HEK293 (cell line): Measurements from ENCODE around the gene CACNB4.
"Not testable (repeated sequence)": the region's sequence is repeated elsewhere in the genome, so short reads cannot be mapped to it uniquely, and the experiment has no call there.

Experiments
- CTCF ChIA-PET: fragments of 350-600 bp; formaldehyde crosslinking; extraction: SDS; loops from one replicate; lab custom pipeline; 2021; ENCODE audit warnings: antibody characterized with exemption; lab: Yijun Ruan, JAX
- POLR2A ChIA-PET: fragments of 300-600 bp; formaldehyde crosslinking; extraction: SDS; loops from one replicate; lab custom pipeline; 2020; ENCODE audit warnings: antibody characterized with exemption, inconsistent platforms; lab: Yijun Ruan, JAX
- H3K27ac ChIP-seq: fragments of 200-500 bp; sonication (Bioruptor generic); 2 replicates; pipeline ENCODE4 v1.5.1; 2014; ENCODE audit warnings: low read depth, low read length, control low read depth, inconsistent platforms; ENCODE audit errors: extremely low read depth
- H3K36me3 ChIP-seq, 2 experiments: fragments of 200-500 bp in 1 of 2; sonication (Bioruptor generic) in 1 of 2; 1 replicate in 1 of 2; 2 replicates in 1 of 2; pipeline ENCODE4 v1.5.1; 2014 to 2017; ENCODE audit warnings: inconsistent platforms in 2 of 2, low read length in 2 of 2; ENCODE audit not compliant: control insufficient read depth in 2 of 2, insufficient read depth in 1 of 2
- H3K4me1 ChIP-seq: fragments of 200-500 bp; sonication (Bioruptor generic); 2 replicates; pipeline ENCODE4 v1.5.1; 2014; ENCODE audit warnings: mild to moderate bottlenecking, low read length, inconsistent platforms; ENCODE audit not compliant: control insufficient read depth, insufficient read depth
- H3K4me3 ChIP-seq: 2 replicates; pipeline ENCODE4 v1.5.1; 2011; ENCODE audit warnings: low read depth, mild to moderate bottlenecking, control low read depth, low read length, moderate library complexity
- H3K9me3 ChIP-seq: fragments of 200-500 bp; sonication (Bioruptor generic); 2 replicates; pipeline ENCODE4 v1.5.1; 2014; ENCODE audit warnings: low read depth, low read length, inconsistent platforms; ENCODE audit not compliant: control insufficient read depth, insufficient read depth
- AEBP2 ChIP-seq: fragments of 450-650 bp; formaldehyde crosslinking; IDR thresholded peaks from 2 replicates; pipeline ENCODE4 v1.5.1; 2016; ENCODE audit warnings: missing biosample characterization, missing genetic modification characterization, borderline replicate concordance
- PRDM6 ChIP-seq: fragments of 450-650 bp; formaldehyde crosslinking; IDR thresholded peaks from 2 replicates; pipeline ENCODE4 v1.5.1; 2017; ENCODE audit warnings: missing biosample characterization, missing genetic modification characterization
- SALL2 ChIP-seq: fragments of 450-650 bp; formaldehyde crosslinking; IDR thresholded peaks from 2 replicates; pipeline ENCODE4 v1.5.0; 2017; ENCODE audit warnings: missing biosample characterization, mild to moderate bottlenecking, missing genetic modification characterization, borderline replicate concordance
- SP3 ChIP-seq: fragments of 450-650 bp; formaldehyde crosslinking; IDR thresholded peaks from 2 replicates; pipeline ENCODE4 v1.5.1; 2016; ENCODE audit warnings: missing biosample characterization, missing genetic modification characterization
- TCF7L2 ChIP-seq: IDR thresholded peaks from 2 replicates; pipeline ENCODE4 v1.6.1; 2011; ENCODE audit warnings: low read depth, mild to moderate bottlenecking, inconsistent platforms, low read length, moderate library complexity, borderline replicate concordance
- TSHZ1 ChIP-seq: fragments of 450-650 bp; formaldehyde crosslinking; IDR thresholded peaks from 2 replicates; pipeline ENCODE4 v1.5.1; 2016; ENCODE audit warnings: missing biosample characterization, missing genetic modification characterization, borderline replicate concordance
- ZNF16 ChIP-seq: fragments of 450-650 bp; formaldehyde crosslinking; IDR thresholded peaks from 2 replicates; pipeline ENCODE4 v1.5.1; 2016; ENCODE audit warnings: low read depth, missing biosample characterization, missing genetic modification characterization
- ZNF2 ChIP-seq: fragments of 450-650 bp; formaldehyde crosslinking; IDR thresholded peaks from 2 replicates; pipeline ENCODE4 v1.5.1; 2016; ENCODE audit warnings: missing biosample characterization, missing genetic modification characterization
- ZNF211 ChIP-seq: fragments of 450-650 bp; formaldehyde crosslinking; IDR thresholded peaks from 2 replicates; pipeline ENCODE4 v1.5.1; 2016; ENCODE audit warnings: low read depth, missing biosample characterization, missing genetic modification characterization
- ZNF239 ChIP-seq: fragments of 450-650 bp; formaldehyde crosslinking; IDR thresholded peaks from 2 replicates; pipeline ENCODE4 v1.5.1; 2016; ENCODE audit warnings: missing biosample characterization, missing genetic modification characterization
- ZNF248 ChIP-seq: fragments of 450-650 bp; formaldehyde crosslinking; IDR thresholded peaks from 2 replicates; pipeline ENCODE4 v1.5.1; 2017; ENCODE audit warnings: missing biosample characterization, missing genetic modification characterization
- ZNF274 ChIP-seq, 2 experiments: fragments of 200-500 bp in 1 of 2; fragments of 450-650 bp in 1 of 2; sonication (Bioruptor generic) in 1 of 2; formaldehyde crosslinking in 1 of 2; IDR thresholded peaks; 2 replicates each; pipeline versions ENCODE4 v1.5.1 to v1.6.1; 2014 to 2016; ENCODE audit warnings: borderline replicate concordance in 1 of 2, inconsistent platforms in 1 of 2, low read length in 1 of 2, missing biosample characterization in 1 of 2, missing genetic modification characterization in 1 of 2
- ZNF362 ChIP-seq: fragments of 450-650 bp; formaldehyde crosslinking; IDR thresholded peaks from 2 replicates; pipeline ENCODE4 v1.5.1; 2016; ENCODE audit warnings: missing biosample characterization, missing genetic modification characterization
- ZNF558 ChIP-seq: fragments of 450-650 bp; formaldehyde crosslinking; IDR thresholded peaks from 2 replicates; pipeline ENCODE4 v1.5.1; 2016; ENCODE audit warnings: missing biosample characterization, missing genetic modification characterization
- ZNF629 ChIP-seq: fragments of 450-650 bp; formaldehyde crosslinking; IDR thresholded peaks from 2 replicates; pipeline ENCODE4 v1.5.1; 2017; ENCODE audit warnings: missing biosample characterization, missing genetic modification characterization
- ZNF843 ChIP-seq: fragments of 450-650 bp; formaldehyde crosslinking; IDR thresholded peaks from 2 replicates; pipeline ENCODE4 v1.5.1; 2016; ENCODE audit warnings: missing biosample characterization, missing genetic modification characterization

Gene CACNB4

GRCh38 chr2:151795646-151796240 lies 303.1 kb downstream of the CACNB4 start (continued):
- TF ChIP-seq ZNF274 (IDR thresholded peaks at IDR 0.05; ENCODE audit: low read length) = no peak
- no peak for TF ChIP-seq ZNF274 (tag by site-specific recombination; IDR thresholded peaks at IDR 0.05; ENCODE audit: borderline replicate concordance)
- no peak for TF ChIP-seq ZNF362
- no peak for TF ChIP-seq ZNF558 (tag by site-specific recombination)
- TF ChIP-seq ZNF239 = no peak
- TF ChIP-seq AEBP2 (tag by site-specific recombination) = no peak
- no peak for TF ChIP-seq TCF7L2
- no peak for TF ChIP-seq ZNF843 (tag by site-specific recombination)
- TF ChIP-seq SALL2 = no peak
- no peak for TF ChIP-seq ZNF248 (tag by site-specific recombination)
- TF ChIP-seq PRDM6 (tag by site-specific recombination) = no peak
- TF ChIP-seq TSHZ1 = no peak
- TF ChIP-seq SP3 (tag by site-specific recombination) = no peak
- TF ChIP-seq ZNF16 = no peak
- no peak for TF ChIP-seq ZNF629 (tag by site-specific recombination)
- TF ChIP-seq, all 188 proteins: peak for 0

GRCh38 chr2:151794422-151794821 lies 304.4 kb downstream of the CACNB4 start:
- POLR2A ChIA-PET, CTCF ChIA-PET: not testable (repeated sequence)

GRCh38 chr2:151793123-151793522 lies 305.7 kb downstream of the CACNB4 start:
- CTCF ChIA-PET = interaction anchor here (1.0 kb wide), 2 partner anchors 12 to 39 kb away, joined by 3 read pairs; no protein-coding TSS in a partner anchor
- no peak for TF ChIP-seq ZNF2
- 0 out of 2 replicates have a peak, but pooled peaks have one; percentile 20 for TF ChIP-seq ZNF211 (tag by site-specific recombination)
- TF ChIP-seq, all 188 proteins: peak for 1
- H3K27ac ChIP-seq = no peak overlapping the region
- H3K4me1 ChIP-seq = no peaks in the 10 kb centered on the region
- no peak overlapping the region for H3K4me3 ChIP-seq
- POLR2A ChIA-PET = no interaction called here
- H3K36me3 ChIP-seq = peaks cover 0 to 24% of the 10 kb centered on the region in 2 experiments; a peak in 1 of 3 replicates
- H3K9me3 ChIP-seq = no peaks in the 10 kb centered on the region

More at GRCh38 chr2:151794422-151794821, 304.4 kb downstream of the CACNB4 start:
- H3K4me1 ChIP-seq, H3K27ac ChIP-seq, H3K9me3 ChIP-seq, H3K4me3 ChIP-seq: not testable (repeated sequence)
- H3K36me3 ChIP-seq = peaks cover 0 to 18% of the 10 kb centered on the region in 2 experiments; a peak in 1 of 3 replicates
